Neural cell (in vitro differentiated cells): ENCODE measurements around the gene TAF6.

Experiments
- CTCF ChIP-seq: fragments of 450-650 bp; IDR thresholded peaks from 2 replicates; pipeline ENCODE4 v1.5.1; 2014; ENCODE audit warnings: antibody characterized with exemption, mild to moderate bottlenecking, moderate library complexity; ENCODE audit not compliant: poor library complexity, severe bottlenecking
- POLR2AphosphoS5 ChIP-seq: IDR thresholded peaks from 2 replicates; pipeline ENCODE4 v1.6.1; 2012

- TF ChIP-seq CTCF (peak; percentile 88), POLR2AphosphoS5 (no peak)
These were observed 11.7 kb upstream of the TAF6 start for GRCh38 chr7:100130608-100131453.
